ENCODE measurements around the gene FHL1. TPM values are rescaled to one million over a fixed set of nuclear protein-coding genes. Genes with fewer than 3 reads are reported as not detected.
A peak's percentile ranks its signal among the peaks of the same experiment; 100 is the strongest.

The FHL1 gene
- total RNA-seq, 1 donor from 2014 or later = 37.3 TPM

GRCh38 chrX:136141569-136141968, 5.8 kb upstream of the FHL1 start:
- peaks cover 3% of the 10 kb centered on the region for H3K27me3 ChIP-seq (ENCODE audit: control insufficient read depth, insufficient read depth, low read length)
- no peak for TF ChIP-seq CTCF (IDR thresholded peaks at IDR 0.05; ENCODE audit: insufficient read depth, low read length, poor library complexity, severe bottlenecking)
- H3K36me3 ChIP-seq (ENCODE audit: control insufficient read depth, insufficient read depth, low read length) = no peaks in the 10 kb centered on the region
- no peak for DNase-seq (ENCODE audit: low read depth)
- H3K4me3 ChIP-seq (ENCODE audit: low read depth, low read length) = no peak overlapping the region

GRCh38 chrX:136142592-136142991, 4.7 kb upstream of the FHL1 start:
- H3K4me3 ChIP-seq (ENCODE audit: low read depth, low read length) = no peak overlapping the region
- no peak for TF ChIP-seq CTCF (IDR thresholded peaks at IDR 0.05; ENCODE audit: insufficient read depth, low read length, poor library complexity, severe bottlenecking)
- no peak for DNase-seq (ENCODE audit: low read depth)
- H3K36me3 ChIP-seq (ENCODE audit: control insufficient read depth, insufficient read depth, low read length) = no peaks in the 10 kb centered on the region
- peaks cover 3% of the 10 kb centered on the region for H3K27me3 ChIP-seq (ENCODE audit: control insufficient read depth, insufficient read depth, low read length)

- no peak for DNase-seq (ENCODE audit: low read depth)
- Histone ChIP-seq H3K27me3 (ENCODE audit: control insufficient read depth, insufficient read depth, low read length) (peaks cover 3% of the 10 kb centered on the region), H3K36me3 (ENCODE audit: control insufficient read depth, insufficient read depth, low read length) (no peaks in the 10 kb centered on the region), H3K4me3 (ENCODE audit: low read depth, low read length) (no peak overlapping the region)
- no peak for TF ChIP-seq CTCF (IDR thresholded peaks at IDR 0.05; ENCODE audit: insufficient read depth, low read length, poor library complexity, severe bottlenecking)
Measured at GRCh38 chrX:136143711-136144110, 3.6 kb upstream of the FHL1 start.

- TF ChIP-seq CTCF (IDR thresholded peaks at IDR 0.05; ENCODE audit: insufficient read depth, low read length, poor library complexity, severe bottlenecking) = no peak
- peaks cover 3% of the 10 kb centered on the region for H3K27me3 ChIP-seq (ENCODE audit: control insufficient read depth, insufficient read depth, low read length)
- peak overlapping the region; percentile 53 for H3K4me3 ChIP-seq (ENCODE audit: low read depth, low read length)
- H3K36me3 ChIP-seq (ENCODE audit: control insufficient read depth, insufficient read depth, low read length) = no peaks in the 10 kb centered on the region
- no peak for DNase-seq (ENCODE audit: low read depth)
Measured at GRCh38 chrX:136146614-136147314, 569 bp upstream of the FHL1 start.

- peaks cover 3% of the 10 kb centered on the region for H3K27me3 ChIP-seq (ENCODE audit: control insufficient read depth, insufficient read depth, low read length)
- no peaks in the 10 kb centered on the region for H3K36me3 ChIP-seq (ENCODE audit: control insufficient read depth, insufficient read depth, low read length)
- H3K4me3 ChIP-seq (ENCODE audit: low read depth, low read length) = peak overlapping the region; percentile 53
- TF ChIP-seq CTCF (IDR thresholded peaks at IDR 0.05; ENCODE audit: insufficient read depth, low read length, poor library complexity, severe bottlenecking) = no peak
- no peak for DNase-seq (ENCODE audit: low read depth)
Measured at GRCh38 chrX:136147976-136148375, 643 bp downstream of the FHL1 start.

GRCh38 chrX:136148391-136148790, 1.1 kb downstream of the FHL1 start:
- no peak for DNase-seq (ENCODE audit: low read depth)
- no peak for TF ChIP-seq CTCF (IDR thresholded peaks at IDR 0.05; ENCODE audit: insufficient read depth, low read length, poor library complexity, severe bottlenecking)
- no peaks in the 10 kb centered on the region for H3K36me3 ChIP-seq (ENCODE audit: control insufficient read depth, insufficient read depth, low read length)
- peaks cover 3% of the 10 kb centered on the region for H3K27me3 ChIP-seq (ENCODE audit: control insufficient read depth, insufficient read depth, low read length)
- H3K4me3 ChIP-seq (ENCODE audit: low read depth, low read length) = peak overlapping the region; percentile 53

All from kidney epithelial cell (primary cell).